ENCODE data around the gene ARHGAP22.

The ARHGAP22 gene

DNA sequence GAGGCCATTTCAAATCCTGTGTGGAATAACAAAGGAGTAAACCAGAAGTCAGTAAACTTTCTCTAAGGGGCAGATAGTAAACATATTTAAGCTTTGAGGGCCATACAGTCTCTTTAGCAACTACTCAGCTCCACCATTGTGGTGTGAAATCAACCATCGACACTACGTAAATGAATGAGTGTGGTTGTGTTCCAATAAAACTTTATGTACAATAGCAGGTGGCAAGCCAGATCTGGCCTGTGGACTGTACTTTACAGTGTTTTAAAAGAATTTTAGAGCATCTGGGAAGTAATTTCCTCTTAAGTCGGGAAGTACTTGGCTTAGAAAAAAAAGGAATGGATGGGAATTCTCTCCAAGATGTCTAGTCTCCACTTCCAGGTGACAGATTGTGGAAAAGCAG is 71.3 kb downstream of the ARHGAP22 start:
- no peak for DNase-seq (ENCODE audit: low read depth)

DNA sequence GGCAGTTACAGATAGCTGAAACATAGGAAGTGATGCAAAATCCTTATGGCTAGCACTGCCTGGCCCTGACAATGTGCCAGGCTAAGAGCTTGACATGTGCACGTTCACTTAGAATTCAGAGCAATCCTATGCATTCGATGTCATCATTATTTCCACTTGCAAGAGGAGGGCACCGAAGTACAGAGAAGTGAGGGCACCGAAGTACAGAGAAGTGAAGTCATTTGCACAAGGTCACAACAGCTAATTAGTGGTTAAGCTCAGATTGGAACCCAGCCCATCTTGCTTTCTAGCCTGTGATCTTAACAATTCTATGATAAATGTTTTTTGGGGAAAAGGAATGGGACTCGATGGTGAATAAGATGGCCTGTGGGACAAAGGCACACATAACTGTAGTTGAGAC is 73.4 kb downstream of the ARHGAP22 start:
- no peak for DNase-seq (ENCODE audit: low read depth)

DNA sequence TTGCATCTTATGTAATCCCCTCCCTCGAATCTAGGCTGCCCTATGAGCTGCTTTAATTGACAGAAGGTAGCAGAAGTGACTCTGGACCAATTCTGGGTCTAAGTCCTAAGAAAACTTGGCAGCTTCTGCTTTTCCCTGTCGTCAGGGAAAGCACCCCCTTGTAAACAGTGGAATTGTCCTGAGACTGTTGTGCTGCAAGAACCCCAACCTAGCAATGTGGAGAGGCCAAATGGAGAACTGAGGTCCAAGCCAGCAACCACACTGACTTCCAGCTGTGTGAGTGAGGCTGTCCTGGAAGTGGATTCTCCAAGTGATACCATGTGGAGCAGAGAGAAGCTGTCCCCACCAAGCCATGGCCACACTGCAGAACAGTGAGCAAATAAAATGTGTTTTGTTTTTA is 75.5 kb downstream of the ARHGAP22 start:
- DNase-seq (ENCODE audit: low read depth) = no peak

DNA sequence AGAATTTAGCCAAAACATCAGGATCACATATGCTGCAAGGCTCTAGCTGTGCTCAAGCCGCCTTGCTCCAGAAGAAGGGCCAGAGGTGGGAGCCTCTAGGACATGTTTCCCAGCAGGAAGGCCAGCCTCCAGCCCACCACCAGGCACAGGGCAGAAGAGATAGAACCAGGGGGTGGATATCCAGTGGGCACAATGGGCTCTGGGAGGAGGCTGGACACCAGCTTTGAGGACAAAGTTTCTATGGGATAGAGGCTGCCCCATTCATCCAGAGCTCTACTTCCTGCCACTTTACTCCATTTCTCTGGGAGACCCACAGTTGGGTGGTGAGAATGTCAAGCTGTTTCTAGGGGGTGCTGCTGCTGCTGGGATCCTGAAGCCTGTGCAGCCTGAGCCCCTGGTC is 77.1 kb downstream of the ARHGAP22 start:
- no peak for DNase-seq (ENCODE audit: low read depth)

DNA sequence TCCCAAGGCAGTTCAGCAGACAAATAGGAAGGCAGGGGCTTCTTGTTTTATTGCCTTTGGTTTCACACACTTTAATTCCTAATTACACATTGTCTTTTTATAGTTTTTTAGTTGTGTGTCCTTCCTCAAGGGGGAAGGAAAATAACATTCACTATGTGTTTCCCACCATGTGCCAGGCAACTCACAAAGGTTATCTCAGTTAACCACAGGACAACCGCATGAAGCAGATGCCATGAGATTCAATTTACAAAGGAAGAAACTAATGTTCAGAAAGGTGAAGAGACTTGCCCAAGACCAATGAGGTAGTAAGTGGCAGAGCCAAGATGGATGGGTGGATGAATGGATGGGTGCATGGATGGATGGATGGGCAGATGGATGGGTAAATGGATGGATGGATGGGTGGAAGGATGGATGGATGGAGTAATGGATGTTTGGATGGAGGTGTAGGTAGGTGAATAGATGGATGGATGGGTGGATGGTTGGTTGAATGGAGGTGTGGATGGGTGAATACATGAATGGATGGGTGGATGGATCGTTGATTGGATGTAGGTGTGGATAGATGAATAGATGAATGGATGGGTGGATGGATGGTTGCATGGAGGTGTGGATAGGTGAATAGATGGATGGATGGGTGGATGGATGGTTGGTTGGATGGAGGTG is 77.9 kb downstream of the ARHGAP22 start:
- DNase-seq (ENCODE audit: low read depth) = peak; percentile 37

DNA sequence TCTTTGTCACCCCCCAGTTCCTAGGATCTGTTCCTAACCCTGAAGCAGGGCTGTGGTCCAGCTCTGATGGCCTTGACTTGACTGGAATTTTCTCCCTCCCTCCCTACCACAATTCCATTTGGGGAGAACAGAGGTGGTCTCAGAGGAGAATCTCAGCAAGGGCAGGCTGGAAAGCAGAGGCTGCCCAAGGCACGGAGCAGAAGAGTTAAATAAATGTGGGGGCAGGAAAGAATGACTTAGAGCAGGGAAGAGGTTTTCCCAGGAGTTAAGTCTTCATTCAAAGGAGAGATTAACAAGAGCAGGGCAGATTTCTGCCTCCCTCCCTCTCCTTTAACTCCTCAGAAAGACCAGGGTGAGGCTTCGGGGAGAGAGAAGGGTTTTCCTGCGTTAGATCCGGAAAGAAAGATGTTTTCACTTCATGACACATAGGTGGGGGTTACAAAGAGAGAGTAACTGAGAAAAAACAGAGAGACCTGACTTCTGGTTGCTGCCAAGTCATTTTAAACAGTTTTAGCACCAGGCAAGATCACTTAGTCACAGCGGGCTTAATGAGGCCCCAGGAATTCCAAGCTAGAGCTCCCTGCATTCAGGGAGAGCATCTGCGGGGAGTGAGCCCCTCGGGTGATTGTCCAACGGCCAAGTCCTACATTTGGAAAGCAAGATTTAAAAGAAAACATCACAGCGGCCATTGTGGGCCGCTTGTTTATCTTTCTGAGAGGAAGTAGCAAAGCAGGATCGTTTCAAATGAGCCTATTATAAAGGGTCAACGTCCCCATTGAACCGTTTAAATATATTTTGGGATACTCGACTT is 78.7 kb downstream of the ARHGAP22 start:
- peak; percentile 94 for DNase-seq (ENCODE audit: low read depth)

DNA sequence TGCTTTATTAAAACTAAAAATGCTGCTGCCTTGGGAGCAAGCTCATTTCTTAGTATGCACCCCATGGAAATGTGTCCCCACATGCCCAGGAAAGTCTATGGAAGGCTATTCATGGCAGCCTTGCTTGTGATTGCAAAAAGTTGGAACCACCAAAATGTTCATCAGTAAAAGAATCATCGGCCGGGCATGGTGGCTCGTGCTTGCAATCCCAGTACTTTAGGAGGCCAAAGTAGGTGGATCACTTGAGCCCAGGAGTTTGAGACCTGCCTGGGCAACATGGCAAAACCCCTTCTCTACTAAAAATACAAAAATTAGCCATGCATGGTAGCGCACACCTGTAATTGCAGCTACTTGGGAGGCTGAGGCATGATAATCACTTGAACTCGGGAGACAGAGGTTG is 79.8 kb downstream of the ARHGAP22 start:
- no peak for DNase-seq (ENCODE audit: low read depth)

DNA sequence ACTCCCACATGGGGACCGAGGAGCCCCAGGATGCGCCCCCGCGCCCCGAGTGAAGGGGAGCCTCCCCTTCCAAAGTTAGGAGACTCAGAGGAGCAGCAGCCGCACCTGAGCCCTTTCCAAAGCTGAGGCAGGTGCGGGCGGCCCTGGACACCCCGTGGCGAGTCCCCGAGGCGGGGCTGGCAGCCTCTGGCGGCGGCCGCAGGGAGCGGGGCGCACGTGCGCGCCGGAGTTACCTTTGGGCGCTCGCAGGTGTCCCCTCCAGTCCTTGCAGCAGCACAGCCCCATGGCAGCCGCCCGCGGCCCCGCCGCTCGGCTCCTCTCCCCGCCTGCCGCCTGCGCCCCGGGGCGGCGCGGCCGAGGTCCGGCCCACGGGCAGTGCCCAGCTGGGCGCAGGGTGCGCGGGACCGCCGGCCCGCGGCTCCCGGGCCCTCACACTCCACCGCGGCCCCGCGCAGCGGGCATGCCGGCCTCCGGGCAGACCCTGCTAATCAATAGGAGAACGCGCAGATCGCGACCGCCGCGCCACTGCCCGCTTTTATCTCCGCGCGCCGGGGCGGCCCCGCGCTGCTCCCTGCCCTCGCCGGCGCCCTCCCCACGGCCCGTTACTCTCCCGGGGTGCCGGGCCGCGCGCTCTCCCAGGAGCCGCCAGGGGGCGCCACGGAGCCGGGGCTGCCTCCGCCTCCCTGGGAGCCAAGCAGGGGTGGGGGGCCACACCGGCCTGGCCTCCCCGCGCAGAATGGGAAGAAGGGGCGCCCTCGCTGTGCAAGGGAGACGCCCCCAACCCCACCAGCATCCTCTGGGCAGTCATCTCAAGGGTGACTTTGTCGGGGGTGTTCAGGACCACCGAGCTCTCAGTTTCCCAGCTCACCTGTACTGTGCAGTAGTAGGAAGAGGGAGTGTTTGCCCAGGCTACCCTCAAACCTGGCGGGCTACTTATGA is 80.8 kb downstream of the ARHGAP22 start:
- DNase-seq (ENCODE audit: low read depth) = peak; percentile 16

DNA sequence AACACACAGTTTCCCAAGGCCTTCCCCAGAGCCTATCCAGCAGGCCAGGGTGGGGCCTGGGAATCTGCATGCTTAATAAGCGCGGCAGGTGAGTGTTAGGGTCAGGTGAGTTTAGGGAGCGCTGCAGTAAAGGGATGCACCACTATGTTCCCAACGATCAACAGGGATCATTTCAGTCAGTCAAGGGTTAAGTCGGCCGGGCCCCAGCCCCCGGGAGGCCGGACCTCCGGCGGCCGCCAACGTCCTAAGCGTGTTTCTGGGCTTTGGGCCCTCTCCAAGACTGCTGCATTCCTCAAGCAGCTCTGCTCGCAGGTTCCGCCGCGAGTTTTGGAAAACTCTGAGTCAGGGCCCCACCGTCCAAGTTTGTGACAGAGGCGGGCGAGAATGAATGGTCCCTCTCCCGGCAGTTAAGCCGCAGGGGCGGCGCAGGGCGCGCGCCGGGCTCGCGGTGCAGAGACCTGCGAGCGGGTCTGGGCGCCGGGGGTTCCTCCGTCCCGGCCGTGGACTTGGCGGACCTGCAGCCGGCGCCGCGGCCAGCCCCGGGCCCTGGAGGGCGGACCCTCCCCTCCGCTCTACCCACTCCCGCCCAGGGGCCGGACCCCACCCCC is 81.6 kb downstream of the ARHGAP22 start:
- peak; percentile 95 for DNase-seq (ENCODE audit: low read depth)

DNA sequence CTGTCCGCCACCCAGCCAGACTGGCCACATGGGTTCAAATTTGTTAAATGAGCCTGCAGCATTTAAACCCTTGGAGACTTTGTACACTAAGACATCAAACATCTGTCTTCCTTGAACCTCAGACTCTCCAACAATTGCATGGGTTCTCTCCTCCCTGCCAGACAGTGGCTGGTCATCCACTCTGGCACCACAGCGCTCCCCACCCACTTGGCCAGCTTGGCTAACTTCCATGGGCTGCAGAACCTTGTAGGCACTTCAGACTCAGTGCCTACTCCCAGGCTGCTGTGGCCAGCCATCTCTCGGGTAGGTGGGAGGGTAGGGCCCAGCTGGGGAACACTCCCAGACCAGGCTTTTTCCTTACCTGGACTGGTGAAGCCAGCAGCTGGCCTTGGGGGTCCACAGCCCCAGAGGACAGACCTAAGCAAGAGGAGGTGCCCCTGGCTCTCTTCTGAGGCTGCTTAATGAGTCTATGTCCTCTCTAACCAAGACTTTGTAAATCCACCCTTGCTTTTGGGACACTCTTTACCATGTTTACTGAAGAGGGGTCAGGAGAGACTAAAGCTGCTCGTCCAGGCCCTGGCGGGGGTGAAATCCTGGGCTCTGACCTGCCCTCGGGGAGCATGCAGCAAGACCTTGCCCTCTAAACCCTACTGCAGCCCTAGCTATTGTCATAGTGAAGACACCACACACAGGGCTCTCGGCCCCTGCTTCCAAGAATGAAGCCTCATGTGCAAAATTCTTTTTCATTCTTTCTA is 82.7 kb downstream of the ARHGAP22 start:
- DNase-seq (ENCODE audit: low read depth) = no peak

DNA sequence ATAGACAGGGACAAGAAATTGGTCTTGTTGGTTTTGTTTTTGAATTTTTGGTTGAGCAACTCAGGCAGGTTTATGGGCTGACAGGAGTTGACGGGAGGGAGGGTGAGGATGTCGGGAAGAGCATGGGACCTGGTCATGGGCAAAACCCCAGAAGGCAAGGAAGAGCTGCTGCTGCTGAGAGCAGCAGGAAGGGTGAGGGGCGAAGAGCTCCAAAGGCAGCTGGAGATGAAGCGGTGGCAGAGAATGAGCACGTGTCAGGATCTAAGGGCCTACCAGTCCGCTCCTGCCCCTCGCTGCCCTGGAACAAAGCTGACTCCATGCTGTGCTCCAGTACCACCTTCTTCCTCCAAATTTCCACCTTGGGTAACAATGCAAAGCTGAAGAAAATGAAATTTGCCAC is 84.3 kb downstream of the ARHGAP22 start:
- DNase-seq (ENCODE audit: low read depth) = no peak

DNA sequence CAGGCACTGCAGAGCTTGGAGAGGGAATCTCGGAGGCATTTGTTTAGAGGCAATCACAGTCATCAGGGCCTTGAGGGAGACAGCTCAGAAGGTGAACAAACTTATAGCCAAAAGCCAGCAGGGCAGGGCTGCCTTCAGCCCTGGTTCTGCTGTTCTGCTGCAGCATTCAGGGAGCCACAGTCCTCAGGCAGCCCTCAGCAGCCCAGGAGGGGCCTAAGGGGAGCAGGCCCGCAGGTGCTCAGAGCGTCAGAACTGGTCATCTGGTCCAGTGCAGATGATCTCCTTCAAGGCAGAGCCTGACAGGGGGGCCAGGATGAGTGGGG is 84.7 kb downstream of the ARHGAP22 start:
- no peak for DNase-seq (ENCODE audit: low read depth)

DNA sequence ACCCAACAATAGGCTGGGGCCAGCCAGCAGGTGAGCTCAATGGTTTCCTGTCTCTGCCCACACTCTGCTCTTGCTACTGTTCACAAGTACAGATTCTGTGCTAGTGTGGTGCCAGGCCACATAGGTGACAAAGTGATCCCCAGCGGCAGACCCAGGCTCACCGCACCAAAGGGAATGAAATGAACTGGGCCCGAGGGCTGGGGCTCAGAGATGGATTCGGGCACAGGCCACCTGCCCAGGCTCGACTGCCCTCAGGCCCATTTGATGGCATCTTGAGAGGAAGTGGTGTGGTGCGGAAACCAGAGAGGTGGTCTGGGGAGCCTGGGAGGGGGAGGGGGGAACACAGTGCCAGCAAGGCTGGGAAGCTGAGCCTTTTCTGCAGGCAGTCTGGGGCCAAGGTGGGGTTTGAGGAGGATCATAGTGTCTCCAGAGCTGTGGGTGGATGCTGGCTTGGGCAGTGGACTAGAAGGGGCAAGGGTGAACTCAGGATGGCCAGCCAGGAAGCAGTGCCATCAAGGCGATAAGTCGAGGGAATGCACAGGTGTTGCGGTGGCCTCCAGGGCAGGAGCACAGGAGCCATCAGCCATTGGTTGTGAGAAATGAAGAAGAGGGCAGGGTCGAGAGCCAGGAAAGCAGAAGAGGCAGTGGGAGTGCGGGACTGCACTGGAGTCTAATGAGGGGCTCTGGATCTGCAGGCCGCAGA is 85.2 kb downstream of the ARHGAP22 start:
- DNase-seq (ENCODE audit: low read depth) = no peak

DNA sequence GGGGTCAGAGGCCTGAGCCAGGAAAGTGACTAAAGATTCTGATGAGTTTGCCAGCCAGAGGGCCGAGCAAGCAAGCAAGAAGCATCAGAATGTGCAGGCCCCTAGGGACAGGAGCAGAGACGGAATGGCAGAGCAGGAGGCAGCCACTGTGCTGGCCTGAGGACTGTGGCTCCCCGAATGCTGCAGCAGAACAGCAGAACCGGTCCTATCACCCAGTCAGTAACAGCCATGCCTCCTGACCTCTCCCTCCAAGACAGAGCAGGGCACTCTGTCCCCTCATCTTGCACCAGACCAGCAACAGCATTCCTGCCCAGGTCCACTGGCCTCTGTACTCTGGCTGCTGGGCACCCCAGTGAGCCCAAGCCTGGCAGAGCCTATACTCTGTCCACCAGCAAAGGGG is 85.9 kb downstream of the ARHGAP22 start:
- no peak for DNase-seq (ENCODE audit: low read depth)

DNA sequence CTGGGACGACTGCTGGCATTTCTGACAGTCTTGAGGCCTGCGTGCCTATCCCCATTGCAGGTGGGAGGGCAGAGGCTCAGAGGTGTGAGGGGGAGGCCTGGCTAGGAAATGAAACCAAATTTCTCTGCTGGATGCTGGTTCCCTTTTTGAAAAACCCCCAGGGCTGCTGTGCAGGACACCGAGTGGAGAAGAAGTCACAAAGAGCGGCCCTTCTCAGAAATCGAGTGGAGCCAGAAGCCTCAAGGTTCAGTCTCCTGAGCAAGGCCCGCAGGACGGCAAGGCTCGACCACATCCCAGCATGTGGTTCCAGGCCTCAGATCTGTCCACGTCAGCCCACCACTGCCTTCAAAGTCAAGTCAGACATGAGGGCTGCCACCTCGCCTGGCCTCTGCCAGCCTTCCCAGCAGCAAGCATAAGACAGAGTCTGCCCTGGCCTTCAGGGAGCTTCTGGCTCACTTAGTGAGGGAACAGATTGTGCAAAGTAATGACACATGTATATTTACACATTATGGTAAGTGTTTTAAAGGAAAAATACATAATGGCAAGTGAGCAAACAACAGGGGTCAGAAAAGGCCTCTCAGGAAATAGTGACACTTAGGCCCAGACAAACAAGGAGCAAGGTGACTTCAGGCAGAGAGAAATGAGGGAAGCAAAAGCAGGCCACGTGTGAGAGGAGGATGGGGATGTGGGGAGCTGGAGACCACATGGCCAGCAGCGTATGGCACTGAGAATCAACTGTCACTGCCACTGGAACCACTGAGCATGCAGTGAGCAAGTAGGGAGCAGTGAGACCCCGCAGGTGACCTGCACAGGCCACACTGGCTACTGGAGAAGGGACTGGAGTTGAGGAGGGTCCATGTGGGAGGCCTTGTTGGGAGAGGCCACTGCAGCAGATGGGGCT is 86.7 kb downstream of the ARHGAP22 start:
- DNase-seq (ENCODE audit: low read depth) = no peak

DNA sequence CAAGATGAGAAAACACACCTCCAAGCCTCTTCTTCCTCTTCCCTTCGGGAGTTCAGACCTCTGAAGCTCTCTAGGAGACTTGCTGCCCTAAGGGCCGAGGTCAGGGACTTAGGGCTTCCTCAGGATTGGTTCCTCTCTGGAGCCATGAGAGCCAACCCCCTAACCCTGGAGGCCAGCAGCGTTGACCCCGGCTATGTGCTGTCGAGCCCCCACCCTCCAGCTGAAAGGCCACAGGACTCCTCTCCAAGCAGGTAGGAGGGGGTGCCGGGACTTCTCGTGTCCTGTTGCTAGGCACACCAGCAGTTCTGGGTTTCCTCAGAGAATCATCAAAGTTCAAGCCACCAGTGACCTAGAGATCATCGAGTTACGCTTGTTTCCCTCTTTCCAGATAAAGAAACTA is 87.4 kb downstream of the ARHGAP22 start:
- DNase-seq (ENCODE audit: low read depth) = no peak

DNA sequence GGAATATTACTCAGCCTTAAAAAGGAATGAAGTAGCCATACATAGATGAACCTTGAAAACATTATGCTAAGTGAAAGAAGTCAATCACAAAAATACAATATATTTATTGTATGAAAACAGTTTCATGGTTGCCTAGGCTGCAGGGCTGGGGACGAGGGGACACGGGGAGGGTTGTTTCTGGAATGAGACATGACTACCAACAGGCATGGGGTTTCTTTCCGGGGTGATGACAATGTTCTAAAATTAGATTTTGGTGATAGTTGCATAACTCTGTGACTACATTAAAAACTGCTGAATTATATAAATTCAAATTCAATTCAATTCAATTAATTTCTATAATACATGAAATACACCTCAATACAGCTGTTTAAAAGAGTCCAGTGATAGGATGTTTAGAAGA is 88.0 kb downstream of the ARHGAP22 start:
- no peak for DNase-seq (ENCODE audit: low read depth)

DNA sequence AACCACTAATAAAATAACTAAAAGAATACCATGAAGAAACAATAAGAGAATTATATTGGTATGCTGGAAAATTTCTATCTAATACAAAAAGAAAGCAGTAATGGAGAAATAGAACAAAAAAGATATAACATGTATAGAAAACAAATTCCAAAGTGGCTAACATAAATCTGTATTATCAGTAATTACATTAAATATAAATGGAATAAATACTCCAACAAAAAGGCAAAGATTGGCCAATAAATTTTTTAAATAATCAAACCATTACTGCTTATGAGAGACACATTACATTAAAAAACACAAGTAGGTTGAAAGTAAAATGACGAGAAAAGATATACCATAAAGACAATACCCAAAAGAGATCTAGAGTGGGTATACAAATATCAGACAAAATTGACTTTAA is 90.0 kb downstream of the ARHGAP22 start:
- DNase-seq (ENCODE audit: low read depth) = no peak

DNA sequence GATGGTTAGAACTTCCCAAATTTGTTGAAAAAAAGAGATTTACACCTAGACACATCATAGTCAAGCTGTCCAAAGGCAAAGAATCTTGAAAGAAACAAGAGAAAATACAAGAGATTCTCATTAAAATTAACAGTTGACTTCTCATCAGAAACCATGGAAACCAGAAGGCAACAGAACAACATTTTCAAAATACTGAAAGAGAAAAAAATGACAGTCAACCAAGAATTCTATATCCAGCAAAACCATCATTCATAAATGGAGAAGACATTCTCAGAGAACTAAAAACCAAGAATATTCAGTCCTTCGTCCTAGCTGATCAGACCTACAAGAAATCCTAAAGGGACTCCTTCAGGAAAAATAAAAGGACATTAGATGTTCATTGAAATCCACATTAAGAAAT is 90.6 kb downstream of the ARHGAP22 start:
- DNase-seq (ENCODE audit: low read depth) = no peak

DNA sequence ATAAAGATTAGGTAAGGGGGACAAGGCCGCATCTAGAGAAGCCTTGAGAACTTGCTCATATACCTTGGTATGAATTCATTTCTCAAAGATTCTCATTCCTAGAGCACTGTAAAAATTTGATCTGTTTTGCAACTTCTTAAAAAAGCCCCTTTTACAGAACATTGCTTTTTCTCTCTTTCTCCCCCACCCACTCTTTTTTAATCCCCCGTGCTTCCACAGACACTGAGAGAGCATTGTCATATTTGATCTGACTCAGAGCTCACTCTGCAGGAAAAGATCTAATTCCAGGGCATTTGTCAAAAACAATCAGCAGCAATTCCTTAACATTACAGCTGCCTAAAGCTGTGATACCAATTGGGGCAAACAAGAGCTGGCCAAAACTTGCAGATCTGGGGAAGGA is 92.0 kb downstream of the ARHGAP22 start:
- DNase-seq (ENCODE audit: low read depth) = no peak

Data from amniotic epithelial cell (primary cell).